Neural cell (in vitro differentiated cells): ENCODE data around the gene KLHL17. TPM values are rescaled to one million over a fixed set of nuclear protein-coding genes. Genes with fewer than 3 reads are reported as not detected.

Experiments
- H2AFZ ChIP-seq: fragments of 200-600, 300-800 bp; sonication (generic), shearing (Covaris generic); 2 replicates; pipeline ENCODE4 v1.6.0; 2014; ENCODE audit warnings: low read depth, mild to moderate bottlenecking, antibody characterized with exemption, low read length, moderate library complexity
- H3F3A ChIP-seq: fragments of 200-600 bp; shearing (Covaris generic); 2 replicates; pipeline ENCODE4 v1.6.1; 2016; ENCODE audit warnings: mild to moderate bottlenecking, moderate library complexity, mixed read lengths, antibody characterized with exemption, low read length; ENCODE audit not compliant: insufficient read depth, poor library complexity, severe bottlenecking
- H3K27ac ChIP-seq: fragments of 200-600, 300-800 bp; sonication (generic), shearing (Covaris generic); 2 replicates; pipeline ENCODE4 v1.5.1; 2014; ENCODE audit warnings: mild to moderate bottlenecking, low read length, moderate library complexity
- H3K27me3 ChIP-seq: fragments of 300-800, 200-600 bp; sonication (generic), shearing (Covaris generic); 2 replicates; pipeline ENCODE4 v1.6.0; 2014; ENCODE audit warnings: mild to moderate bottlenecking, low read depth, low read length, moderate library complexity; ENCODE audit not compliant: insufficient read depth
- H3K36me3 ChIP-seq: fragments of 300-800, 200-600 bp; sonication (generic), shearing (Covaris generic); 2 replicates; pipeline ENCODE4 v1.5.1; 2014; ENCODE audit warnings: mild to moderate bottlenecking, antibody characterized with exemption, low read length, moderate library complexity; ENCODE audit not compliant: insufficient read depth
- H3K4me2 ChIP-seq: fragments of 300-800, 200-600 bp; sonication (generic), shearing (Covaris generic); 2 replicates; pipeline ENCODE4 v1.6.0; 2014; ENCODE audit warnings: mild to moderate bottlenecking, low read length
- H3K4me3 ChIP-seq: fragments of 300-800, 200-600 bp; sonication (generic), shearing (Covaris generic); 2 replicates; pipeline ENCODE4 v1.5.1; 2014; ENCODE audit warnings: mild to moderate bottlenecking, low read length, moderate library complexity
- H3K79me2 ChIP-seq: fragments of 200-600 bp; shearing (Covaris generic); replicated peaks from 2 replicates; pipeline ENCODE4 v1.6.0; 2014; ENCODE audit warnings: mild to moderate bottlenecking, low read length, moderate library complexity; ENCODE audit not compliant: insufficient read depth
- H3K9ac ChIP-seq: fragments of 300-800, 200-600 bp; sonication (generic), shearing (Covaris generic); 2 replicates; pipeline ENCODE4 v1.6.1; 2016; ENCODE audit warnings: mild to moderate bottlenecking, low read length, mixed read lengths
- H3K9me2 ChIP-seq: fragments of 200-600 bp; shearing (Covaris generic); 2 replicates; pipeline ENCODE4 v1.6.1; 2016; ENCODE audit warnings: mild to moderate bottlenecking, low read length, mixed read lengths; ENCODE audit not compliant: insufficient read depth
- H3K9me3 ChIP-seq: fragments of 200-600, 300-800 bp; sonication (generic), shearing (Covaris generic); 2 replicates; pipeline ENCODE4 v1.6.1; 2016; ENCODE audit warnings: mild to moderate bottlenecking, mixed run types, low read length, moderate library complexity, mixed read lengths
- H4K20me1 ChIP-seq: fragments of 200-600 bp; shearing (Covaris generic); 2 replicates; pipeline ENCODE4 v1.6.1; 2016; ENCODE audit warnings: mild to moderate bottlenecking, mixed run types; ENCODE audit not compliant: insufficient read depth
- CTCF ChIP-seq: fragments of 450-650 bp; IDR thresholded peaks from 2 replicates; pipeline ENCODE4 v1.5.1; 2014; ENCODE audit warnings: antibody characterized with exemption, mild to moderate bottlenecking, moderate library complexity; ENCODE audit not compliant: poor library complexity, severe bottlenecking
- EP300 ChIP-seq: fragments of 450-650 bp; conservative IDR thresholded peaks from 2 replicates; pipeline ENCODE4 v1.6.1; 2014; ENCODE audit warnings: antibody characterized with exemption, mild to moderate bottlenecking, moderate library complexity; ENCODE audit not compliant: poor library complexity, severe bottlenecking
- EZH2 ChIP-seq: fragments of 200-600, 300-800 bp; shearing (Covaris generic), sonication (generic); IDR thresholded peaks from 2 replicates; pipeline ENCODE4 v1.6.1; 2014; ENCODE audit warnings: antibody characterized with exemption, low read length, borderline replicate concordance, mild to moderate bottlenecking; ENCODE audit not compliant: insufficient read depth, poor library complexity, severe bottlenecking
- MXI1 ChIP-seq: fragments of 450-650 bp; conservative IDR thresholded peaks from 2 replicates; pipeline ENCODE4 v1.6.1; 2014; ENCODE audit warnings: antibody characterized with exemption, mild to moderate bottlenecking; ENCODE audit not compliant: poor library complexity, severe bottlenecking
- POLR2AphosphoS5 ChIP-seq: IDR thresholded peaks from 2 replicates; pipeline ENCODE4 v1.6.1; 2012
- RAD21 ChIP-seq: fragments of 450-650 bp; conservative IDR thresholded peaks from 2 replicates; pipeline ENCODE4 v1.6.1; 2014; ENCODE audit warnings: antibody characterized with exemption, mild to moderate bottlenecking, moderate library complexity
- REST ChIP-seq: IDR thresholded peaks from 2 replicates; pipeline ENCODE4 v1.6.1; 2012; ENCODE audit warnings: borderline replicate concordance
- SMC3 ChIP-seq: fragments of 450-650 bp; conservative IDR thresholded peaks from 2 replicates; pipeline ENCODE4 v1.6.1; 2014; ENCODE audit warnings: antibody characterized with exemption, mild to moderate bottlenecking, moderate library complexity; ENCODE audit not compliant: poor library complexity
- TAF1 ChIP-seq: IDR thresholded peaks from 2 replicates; pipeline ENCODE4 v1.6.1; 2012; ENCODE audit warnings: low read depth
- polyA plus RNA-seq: library from polyadenylated mRNA; depleted of rRNA; stranded (reverse); fragments of >200 nt; gene quantifications from 2 replicates; pipeline ENCODE4 v1.2.3, GENCODE V29; 2014

KLHL17 gene
- polyA plus RNA-seq, 1 donor from 2014 or later, result 52.3 TPM

GRCh38 chr1:980602-981395, 20.4 kb downstream of the KLHL17 start:
- Histone ChIP-seq H3K4me2 (no peak overlapping the region), H3K9me2 (no peaks in the 10 kb centered on the region), H3K4me3 (no peak overlapping the region), H3K27me3 (no peaks in the 10 kb centered on the region), H3K9ac (no peak overlapping the region), H3F3A (no peaks in the 10 kb centered on the region), H3K36me3 (no peaks in the 10 kb centered on the region), H3K27ac (no peak overlapping the region), H3K9me3 (no peaks in the 10 kb centered on the region), H2AFZ (no peak overlapping the region), H4K20me1 (no peaks in the 10 kb centered on the region), H3K79me2 (no peaks in the 10 kb centered on the region)
- TF ChIP-seq REST (no peak), EZH2 (no peak), MXI1 (no peak), POLR2AphosphoS5 (no peak)

- Histone ChIP-seq H3K9ac (no peak overlapping the region), H3K9me2 (no peaks in the 10 kb centered on the region), H2AFZ (no peak overlapping the region), H3K79me2 (no peaks in the 10 kb centered on the region), H3K36me3 (no peaks in the 10 kb centered on the region), H3K27ac (no peak overlapping the region), H3K4me3 (no peak overlapping the region), H3F3A (no peaks in the 10 kb centered on the region), H3K9me3 (no peaks in the 10 kb centered on the region), H4K20me1 (no peaks in the 10 kb centered on the region), H3K4me2 (no peak overlapping the region), H3K27me3 (no peaks in the 10 kb centered on the region)
- no peak for TF ChIP-seq EP300
- TF ChIP-seq RAD21, result no peak
- no peak for TF ChIP-seq CTCF
- no peak for TF ChIP-seq POLR2AphosphoS5
- no peak for TF ChIP-seq TAF1
- TF ChIP-seq MXI1, result no peak
- no peak for TF ChIP-seq EZH2
- TF ChIP-seq SMC3, result no peak
- TF ChIP-seq REST, result no peak
Measured at GRCh38 chr1:981491-981954, 21.1 kb downstream of the KLHL17 start.
